GM18505 (cell line): ENCODE results near the gene GPC6.

Source experiments
- ATAC-seq: cut with Tn5 transposase; IDR thresholded peaks from one replicate; pipeline ENCODE4 v1.9.1; 2021; ENCODE audit not compliant: unreplicated experiment
- POLR2A ChIP-seq: IDR thresholded peaks from 4 replicates; pipeline ENCODE4 v1.6.1; 2011; ENCODE audit warnings: borderline replicate concordance; ENCODE audit not compliant: insufficient read depth, insufficient read length; ENCODE audit errors: extremely low read depth

GPC6 gene

DNA sequence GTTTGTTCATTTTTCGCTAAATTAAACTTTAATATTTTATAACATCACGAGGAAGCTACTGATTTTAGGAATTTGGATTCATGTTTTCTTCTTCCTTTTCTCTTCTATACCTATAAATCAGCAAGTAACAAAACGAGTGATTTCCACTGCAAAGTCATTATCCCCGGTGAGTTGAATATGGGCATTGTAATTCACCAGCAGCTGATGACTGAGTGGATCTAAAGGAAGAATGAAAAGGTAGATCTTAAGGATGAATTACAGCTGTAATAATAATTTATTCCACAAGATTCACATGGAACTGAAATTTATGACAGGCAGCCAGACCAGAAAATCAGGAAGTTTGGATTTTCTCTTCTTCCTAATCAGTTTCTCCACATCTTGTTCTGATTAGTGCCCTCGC, 111.4 kb downstream of the GPC6 start:
- no peak for ATAC-seq
- TF ChIP-seq POLR2A = no peak

DNA sequence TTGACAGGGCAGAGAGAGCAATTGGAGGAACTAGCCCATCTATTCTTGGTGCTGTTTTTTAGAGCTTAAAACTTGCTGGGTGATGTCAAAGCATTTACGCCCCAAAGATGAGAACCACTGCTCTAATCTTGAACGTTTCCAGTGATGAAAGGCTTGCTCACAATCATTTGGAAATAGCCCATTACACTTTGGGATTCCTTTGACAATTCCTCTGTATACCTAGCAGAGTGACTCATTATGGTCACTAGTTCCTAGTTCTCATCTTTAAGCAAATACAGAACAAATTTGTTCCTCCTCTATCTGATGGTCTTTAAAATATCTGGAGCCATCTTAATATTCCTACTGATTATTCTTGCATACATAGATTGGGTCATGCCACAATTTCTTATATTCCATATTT, 112.3 kb downstream of the GPC6 start:
- no peak for ATAC-seq
- TF ChIP-seq POLR2A = no peak

DNA sequence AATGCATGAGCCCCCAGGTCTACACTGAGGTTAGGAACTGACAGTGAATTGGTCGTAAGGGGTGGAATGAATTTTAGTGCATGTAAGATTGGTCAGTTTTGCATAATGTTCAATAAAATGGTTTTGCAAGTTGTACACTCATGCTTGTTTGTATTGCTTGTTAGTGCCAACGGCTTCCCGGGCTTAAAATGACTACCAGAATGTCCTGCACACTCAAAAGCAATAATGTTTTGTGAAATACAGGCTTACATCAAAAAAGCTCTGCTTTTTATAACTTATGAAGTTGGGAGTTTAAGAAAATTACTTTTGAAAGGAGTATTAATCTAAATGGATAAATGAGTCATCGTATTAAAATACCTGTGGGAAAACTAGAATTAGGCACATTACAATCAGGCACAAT, 112.9 kb downstream of the GPC6 start:
- no peak for ATAC-seq

DNA sequence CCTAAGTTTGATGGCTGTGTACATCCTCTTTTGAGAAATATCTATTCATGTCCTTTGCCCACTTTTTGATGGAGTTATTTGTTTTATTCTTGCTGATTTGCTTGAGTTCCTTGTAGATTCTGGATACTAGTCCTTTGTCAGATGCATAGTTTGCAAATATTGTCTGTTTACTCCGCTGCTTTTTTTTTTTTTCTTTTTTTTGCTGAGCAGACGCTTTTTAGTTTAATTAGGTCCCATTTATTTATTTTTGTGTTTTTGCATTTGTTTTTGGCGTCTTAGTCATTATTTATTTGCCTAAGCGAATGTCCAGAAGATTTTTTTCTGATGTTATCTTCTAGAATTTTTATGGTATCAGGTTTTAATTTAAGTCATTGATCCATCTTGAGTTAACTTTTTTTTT, 114.9 kb downstream of the GPC6 start:
- no peak for TF ChIP-seq POLR2A

More for the DNA sequence above, 112.9 kb downstream of the GPC6 start:
- TF ChIP-seq POLR2A = no peak

DNA sequence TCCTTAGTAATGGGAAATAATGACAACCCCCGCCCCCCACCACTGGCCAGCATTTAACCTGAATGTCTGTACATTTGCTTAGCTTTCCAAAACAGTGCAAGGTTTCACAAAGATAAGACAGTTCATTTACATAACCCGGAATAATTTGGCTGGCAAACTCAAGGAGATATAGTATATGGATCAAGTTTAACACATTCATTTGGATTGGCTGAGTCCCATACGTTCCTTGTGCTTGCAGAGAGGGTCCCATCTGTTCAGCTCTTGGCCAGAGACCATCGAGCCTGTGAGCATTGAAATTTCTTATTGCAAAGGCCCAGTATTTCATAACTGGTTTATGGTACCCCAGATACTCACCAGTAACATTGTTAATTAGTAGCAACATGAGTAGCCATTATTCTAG, 116.5 kb downstream of the GPC6 start:
- no peak for TF ChIP-seq POLR2A
- no peak for ATAC-seq

More for the DNA sequence above, 114.9 kb downstream of the GPC6 start:
- no peak for ATAC-seq

DNA sequence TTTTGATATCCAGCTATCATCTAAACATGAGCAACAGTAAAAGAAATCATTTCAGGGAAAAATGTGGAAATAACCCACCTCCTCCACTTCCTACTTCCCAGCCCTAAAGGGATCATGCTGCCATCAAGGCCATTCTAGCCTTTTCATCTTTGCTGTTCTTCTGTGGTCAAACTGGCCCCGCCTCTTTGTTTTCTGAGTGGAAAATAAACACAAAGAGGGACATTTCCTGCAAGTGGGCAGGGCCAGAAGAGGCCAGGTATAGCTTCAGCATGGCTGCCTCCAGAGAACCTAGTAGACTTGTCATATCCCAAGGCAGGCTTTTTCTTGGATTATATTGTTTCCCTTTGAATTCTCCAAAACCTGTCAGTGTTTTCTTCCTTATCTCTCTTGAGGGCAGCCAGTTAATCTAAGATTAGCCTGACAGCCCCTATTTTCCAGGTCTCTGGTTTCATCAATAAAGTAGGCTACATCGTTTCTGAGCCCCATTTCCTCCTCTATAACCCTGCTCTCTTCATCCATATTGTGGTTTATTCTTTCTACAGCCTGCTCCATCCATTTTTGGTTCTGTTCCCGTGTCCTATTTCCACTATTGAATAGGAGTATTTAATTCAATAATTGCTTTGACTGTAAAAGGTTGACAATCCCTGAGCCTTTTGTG, 117.6 kb downstream of the GPC6 start:
- no peak for TF ChIP-seq POLR2A
- no peak for ATAC-seq

DNA sequence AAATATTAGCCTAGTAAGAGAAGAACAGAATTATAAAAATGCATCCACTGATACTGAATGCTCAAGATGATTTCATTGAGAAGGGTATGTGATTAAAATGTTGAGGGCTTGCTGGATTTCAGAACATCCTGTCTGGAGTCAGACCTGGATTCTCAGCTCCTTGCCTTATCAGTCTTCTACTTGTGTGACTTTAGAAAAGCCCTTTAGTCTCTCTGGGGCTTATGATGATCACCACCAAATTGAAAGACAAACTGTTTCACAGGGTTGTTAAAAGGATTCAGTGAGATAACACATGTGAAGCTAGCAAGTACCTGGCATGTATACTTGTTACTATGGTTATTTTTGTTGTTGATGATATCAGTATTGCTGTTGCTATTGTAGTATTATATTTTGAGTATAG, 118.4 kb downstream of the GPC6 start:
- no peak for TF ChIP-seq POLR2A
- ATAC-seq = no peak

DNA sequence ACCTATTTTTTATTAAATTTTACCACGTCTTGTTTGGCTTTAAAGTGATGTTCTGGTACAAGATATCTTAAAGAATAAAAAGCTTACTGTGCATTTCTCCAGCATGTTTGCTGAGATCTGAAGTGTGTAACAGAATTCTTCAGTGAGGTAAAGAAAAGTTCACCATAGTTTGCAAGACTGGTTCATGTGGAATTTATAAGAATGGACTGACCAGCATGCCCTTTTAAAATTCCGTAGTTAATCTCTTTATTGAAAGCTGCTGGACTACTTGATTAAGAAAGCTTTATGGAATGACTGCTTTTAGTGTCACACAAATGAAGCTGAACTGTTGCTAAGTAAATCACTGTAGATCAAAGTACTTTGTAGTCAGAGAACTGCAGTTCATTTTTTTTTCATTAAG, 119.2 kb downstream of the GPC6 start:
- no peak for TF ChIP-seq POLR2A
- no peak for ATAC-seq

DNA sequence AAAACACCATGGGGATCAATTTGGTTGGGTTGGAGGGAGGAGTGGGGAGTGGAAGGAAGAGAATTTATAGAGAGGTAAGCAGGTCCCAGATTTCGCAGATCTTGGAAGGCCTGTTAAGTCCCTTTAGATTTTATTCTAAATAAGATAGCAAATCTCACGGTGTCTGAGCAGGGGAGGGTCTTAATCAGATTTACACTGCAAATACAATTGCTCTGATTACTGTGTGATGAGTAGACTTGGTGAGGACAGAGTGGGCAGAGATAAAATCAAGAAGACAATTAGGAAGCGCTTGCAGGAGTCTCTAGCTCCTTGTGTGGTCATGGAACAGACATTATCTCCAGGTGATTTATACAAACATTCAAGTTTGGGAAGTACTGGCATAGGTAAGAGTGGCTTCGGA, 126.0 kb downstream of the GPC6 start:
- TF ChIP-seq POLR2A = no peak
- no peak for ATAC-seq

DNA sequence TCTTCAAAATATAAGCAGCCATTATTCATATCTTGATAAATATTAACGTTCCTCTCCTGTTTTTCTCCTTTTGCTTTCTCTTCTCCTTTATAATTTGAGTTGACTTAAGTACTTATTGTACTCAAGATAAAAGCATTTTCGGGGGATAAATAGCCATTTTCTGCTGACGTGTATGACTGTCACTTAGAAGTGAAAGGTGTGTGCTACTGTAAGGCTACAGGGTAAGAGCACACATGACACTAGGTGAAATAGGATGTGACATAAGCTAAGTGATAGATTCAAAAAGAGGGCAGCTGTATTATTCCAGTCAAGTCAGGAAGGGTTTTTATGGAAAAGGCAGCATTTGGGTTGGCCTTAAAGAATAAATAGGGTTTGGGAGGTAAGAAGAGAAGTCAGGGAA, 128.5 kb downstream of the GPC6 start:
- no peak for ATAC-seq

DNA sequence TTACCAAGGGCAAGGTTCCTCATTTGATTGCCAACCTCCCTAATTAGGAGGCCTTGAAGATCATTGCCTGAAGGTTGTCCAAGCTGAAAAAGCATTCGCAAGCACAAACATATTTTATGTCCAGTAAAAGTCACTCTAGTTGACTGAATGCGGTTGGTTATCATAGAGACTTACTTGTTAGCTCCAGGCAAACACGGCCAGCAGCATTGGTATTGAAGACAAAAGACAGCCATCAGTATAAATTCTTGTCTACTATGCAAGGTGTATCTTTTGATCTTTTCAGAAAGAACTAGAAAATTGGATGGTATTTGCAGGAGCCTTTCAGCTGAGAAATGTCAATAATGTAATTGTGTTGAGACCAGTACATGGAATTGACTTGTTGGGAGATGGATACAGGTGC, 129.9 kb downstream of the GPC6 start:
- TF ChIP-seq POLR2A = no peak
- ATAC-seq = no peak

More for the DNA sequence above, 128.5 kb downstream of the GPC6 start:
- TF ChIP-seq POLR2A = no peak

DNA sequence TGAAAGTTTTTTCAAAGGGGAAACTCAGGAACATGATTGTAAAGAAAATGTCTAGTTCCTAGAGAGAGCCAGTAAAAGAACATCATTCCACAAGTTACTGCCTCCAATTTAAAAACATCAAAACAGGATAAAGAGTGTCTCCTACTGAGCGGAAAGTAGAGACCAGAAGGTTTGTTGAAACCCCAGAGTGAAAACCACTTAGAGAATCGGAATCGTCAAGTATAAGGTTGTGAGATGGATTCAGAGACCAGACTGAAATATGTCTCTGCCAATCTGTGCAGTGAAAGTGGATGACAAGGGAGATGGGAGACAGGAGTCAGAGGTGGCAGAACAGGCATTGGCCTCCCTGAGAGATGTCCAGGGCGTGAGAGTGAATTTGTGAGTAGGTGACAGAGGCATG, 133.4 kb downstream of the GPC6 start:
- no peak for TF ChIP-seq POLR2A
- no peak for ATAC-seq

DNA sequence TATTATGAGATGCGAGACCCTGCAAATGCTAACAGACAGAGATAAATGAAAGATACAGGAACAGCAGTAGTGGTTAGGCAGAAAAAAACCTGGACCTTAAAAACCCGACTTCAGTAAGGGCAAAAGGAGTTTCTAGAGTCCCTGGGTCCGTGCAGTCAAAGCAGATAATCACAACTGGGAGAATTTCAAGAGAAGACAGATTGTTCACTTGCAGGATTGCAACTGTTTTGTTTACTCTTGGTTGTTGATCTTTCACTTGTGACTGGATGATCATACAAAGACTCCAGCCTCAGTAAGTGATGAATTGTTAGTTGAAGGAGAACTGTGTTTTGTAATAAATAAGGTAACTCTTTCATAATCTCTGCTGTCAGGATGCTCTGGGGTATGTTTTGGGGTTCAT, 135.1 kb downstream of the GPC6 start:
- no peak for TF ChIP-seq POLR2A
- ATAC-seq = no peak

DNA sequence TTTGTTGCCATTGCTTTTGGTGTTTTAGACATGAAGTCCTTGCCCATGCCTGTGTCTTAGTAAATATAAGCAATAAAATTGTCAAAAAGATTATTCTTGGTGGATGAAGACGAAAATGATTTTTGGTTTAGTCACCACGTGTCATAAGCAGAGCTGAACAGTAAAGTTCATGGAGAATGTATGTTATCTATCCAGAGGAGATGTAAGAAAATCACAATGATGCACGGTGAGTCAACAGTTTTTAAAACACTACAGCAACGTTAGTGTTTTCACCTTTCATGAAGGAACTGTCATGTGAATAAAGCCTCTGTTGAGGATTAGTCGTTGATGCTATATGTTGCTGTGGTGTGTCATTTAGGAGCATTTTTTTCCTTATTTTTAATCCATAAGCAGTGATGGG, 137.6 kb downstream of the GPC6 start:
- no peak for TF ChIP-seq POLR2A
- no peak for ATAC-seq

DNA sequence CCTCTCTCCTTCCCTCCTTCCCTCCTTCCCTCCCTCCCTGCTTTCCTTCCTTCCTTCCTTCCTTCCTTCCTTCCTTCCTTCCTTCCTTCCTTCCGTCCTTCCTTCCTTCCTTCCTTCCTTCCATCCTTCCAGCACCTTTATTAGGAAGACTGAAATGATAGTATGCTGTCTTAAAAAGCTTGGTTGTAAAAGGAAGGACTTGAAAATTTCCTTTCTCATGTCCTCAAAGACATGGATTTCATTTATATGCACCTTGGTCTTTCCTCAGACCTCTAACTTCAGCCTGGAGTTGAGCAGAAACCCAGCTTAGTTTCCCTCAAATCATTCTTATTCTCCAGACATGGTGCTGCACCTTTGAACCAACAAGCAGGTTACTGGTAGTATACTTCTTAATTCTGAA, 141.7 kb downstream of the GPC6 start:
- no peak for ATAC-seq
- TF ChIP-seq POLR2A = no peak
